ENCODE data around the gene ULK3.

Gene ULK3

GRCh38 chr15:74786551-74787165, 56.3 kb downstream of the ULK3 start:
- no peak for DNase-seq (ENCODE audit: low read depth in 2 of 2, low spot score in 1 of 2)

Data from stimulated activated CD8-positive, alpha-beta memory T cell treated with anti-CD3 and anti-CD28 coated beads, Interleukin-4, amount 100 ng/mL, for 1 hour (primary cell).